Testis (tissue), 3 donors: ENCODE measurements around the gene SHB. TPM values are rescaled to one million over a fixed set of nuclear protein-coding genes. Genes with fewer than 3 reads are reported as not detected.
A peak's percentile ranks its signal among the peaks of the same experiment; 100 is the strongest.

ENCODE experiments used
- DNase-seq: peaks from one replicate; pipeline ENCODE4 v3.0.0-alpha.2; 2019
- H3K27ac ChIP-seq, 2 donors: fragments of 200-600 bp; sonication (generic); one replicate each; pipeline ENCODE4 v1.5.1; 2019
- H3K27me3 ChIP-seq: fragments of 200-600 bp; sonication (generic); one replicate; pipeline ENCODE4 v1.5.1; 2019
- H3K36me3 ChIP-seq: fragments of 200-600 bp; sonication (generic); one replicate; pipeline ENCODE4 v1.5.1; 2017; ENCODE audit warnings: low read depth; ENCODE audit errors: missing control alignments
- H3K4me1 ChIP-seq: fragments of 200-600 bp; sonication (generic); one replicate; pipeline ENCODE4 v1.5.1; 2019
- H3K4me3 ChIP-seq, 2 donors: fragments of 200-600 bp; sonication (generic); one replicate each; pipeline ENCODE4 v1.5.1; 2017 to 2019
- H3K9me3 ChIP-seq: fragments of 200-600 bp; sonication (generic); one replicate; pipeline ENCODE4 v1.5.1; 2017
- CTCF ChIP-seq, 3 experiments: fragments of 450-650 bp in 2 of 3; fragments of 200-600 bp in 1 of 3; sonication (generic) in 1 of 3; IDR thresholded peaks; one replicate each; pipeline ENCODE4 v1.5.1; 2016 to 2019; ENCODE audit warnings: antibody characterized with exemption in 3 of 3, mild to moderate bottlenecking in 2 of 3, moderate library complexity in 1 of 3
- POLR2A ChIP-seq: fragments of 450-650 bp; IDR thresholded peaks from one replicate; pipeline ENCODE4 v1.6.1; 2017; ENCODE audit warnings: antibody characterized with exemption, mild to moderate bottlenecking, moderate library complexity
- WGBS, 2 donors: methylation state at CpG; one replicate each; pipeline ENCODE4 v1.1.5; 2018; 5-methylcytosine and 5-hydroxymethylcytosine counted together
- intact Hi-C: fragments of 100-400 bp; cut with DNase I; formaldehyde crosslinking; loops from one replicate; pipeline ENCODE4 v1.15.1; 2023; ENCODE audit warnings: low total_unique reads
- polyA plus RNA-seq: library from polyadenylated mRNA; stranded (reverse); fragments of 350-450 nt; fragmentation: Illumina TruSeq; extraction: RNeasy Lipid Tissue Mini Kit (QIAGEN cat#74804); gene quantifications from one replicate; pipeline ENCODE4 v1.2.3, GENCODE V29; 2014; ENCODE audit warnings: low read depth, low replicate concordance; ENCODE audit not compliant: insufficient read depth
- total RNA-seq, 2 donors: library from RNA; depleted of rRNA; stranded (reverse); fragments of >200 nt; gene quantifications; one replicate each; pipeline ENCODE4 v1.2.3, GENCODE V29; 2016

SHB gene
- total and polyA plus RNA-seq, 3 donors from 2014 or later: 8.6 to 22.3 (median 21.2) TPM

- TF ChIP-seq CTCF (IDR thresholded peaks at IDR 0.05) (no peak), POLR2A (no peak)
- WGBS, 2 donors: 79 to 85% methylated on average over 5 of the region's 5 CpGs
- peak; percentile 29 for DNase-seq
- intact Hi-C loops: loop anchor here (10.0 kb wide), 3 partner anchors 60 to 320 kb away; no protein-coding TSS in a partner anchor
- Histone ChIP-seq H3K4me3 (no peak overlapping the region), H3K36me3 (no peaks in the 10 kb centered on the region), H3K27me3 (no peaks in the 10 kb centered on the region), H3K27ac (no peak overlapping the region), H3K9me3 (no peaks in the 10 kb centered on the region), H3K4me1 (no peaks in the 10 kb centered on the region)
Measured at GRCh38 chr9:38084556-38084880, 15.5 kb upstream of the SHB start.

GRCh38 chr9:38083858-38084555 lies 15.0 kb upstream of the SHB start:
- 87 to 97% methylated on average over 7 to 10 of the region's 10 CpGs for WGBS, 2 donors

GRCh38 chr9:38082446-38083287 lies 13.6 kb upstream of the SHB start:
- Histone ChIP-seq H3K27ac (no peak overlapping the region), H3K9me3 (no peaks in the 10 kb centered on the region), H3K4me3 (no peak overlapping the region), H3K4me1 (no peaks in the 10 kb centered on the region), H3K27me3 (no peaks in the 10 kb centered on the region), H3K36me3 (no peaks in the 10 kb centered on the region)
- no peak for DNase-seq
- 38 to 47% methylated on average over 5 of the region's 5 CpGs for WGBS, 2 donors
- TF ChIP-seq CTCF (IDR thresholded peaks at IDR 0.05): no peak
- TF ChIP-seq POLR2A: no peak
- intact Hi-C loops: loop anchor here (10.0 kb wide), 3 partner anchors 62 to 322 kb away; no protein-coding TSS in a partner anchor

More at GRCh38 chr9:38083858-38084555, 15.0 kb upstream of the SHB start:
- intact Hi-C loops: loop anchor here (10.0 kb wide), 3 partner anchors 61 to 321 kb away; no protein-coding TSS in a partner anchor
- no peak overlapping the region for H3K27ac ChIP-seq
- no peaks in the 10 kb centered on the region for H3K4me1 ChIP-seq
- H3K4me3 ChIP-seq: no peak overlapping the region
- no peak for DNase-seq
- H3K9me3 ChIP-seq: no peaks in the 10 kb centered on the region
- H3K36me3 ChIP-seq: no peaks in the 10 kb centered on the region
- TF ChIP-seq CTCF (IDR thresholded peaks at IDR 0.05) (no peak), POLR2A (no peak)
- no peaks in the 10 kb centered on the region for H3K27me3 ChIP-seq

GRCh38 chr9:38081356-38082108 lies 12.5 kb upstream of the SHB start:
- H3K27ac ChIP-seq: no peak overlapping the region
- H3K27me3 ChIP-seq: no peaks in the 10 kb centered on the region
- intact Hi-C loops: loop anchor here (10.0 kb wide), 3 partner anchors 63 to 323 kb away; no protein-coding TSS in a partner anchor
- no peaks in the 10 kb centered on the region for H3K9me3 ChIP-seq
- no peaks in the 10 kb centered on the region for H3K36me3 ChIP-seq
- 76 to 84% methylated on average over 8 of the region's 8 CpGs for WGBS, 2 donors
- no peak for TF ChIP-seq CTCF (IDR thresholded peaks at IDR 0.05)
- no peak for TF ChIP-seq POLR2A
- no peak overlapping the region for H3K4me3 ChIP-seq
- DNase-seq: no peak
- H3K4me1 ChIP-seq: no peaks in the 10 kb centered on the region
